ENCODE results near the gene IL11RA.

The IL11RA gene

GRCh38 chr9:34709196-34709978 is 57.4 kb downstream of the IL11RA start:
- TF ChIP-seq FOXP2 (optimal IDR thresholded peaks at IDR 0.05; ENCODE audit: borderline replicate concordance, extremely low read depth, extremely low read length, insufficient read depth): no peak
- no peak for TF ChIP-seq TAF1 (IDR thresholded peaks at IDR 0.05; ENCODE audit: borderline replicate concordance, insufficient read depth, low read length)
- TF ChIP-seq REST (IDR thresholded peaks at IDR 0.05; ENCODE audit: insufficient read depth in 1 of 2, low read depth in 2 of 2, low read length in 2 of 2): no peak
- no peak for TF ChIP-seq SIN3A (IDR thresholded peaks at IDR 0.05; ENCODE audit: borderline replicate concordance, insufficient read depth, low read length)
- no peak for TF ChIP-seq POLR2AphosphoS5 (IDR thresholded peaks at IDR 0.05; ENCODE audit: low read depth, low read length)

GRCh38 chr9:34710023-34710422 is 58.0 kb downstream of the IL11RA start, which contains the start of gene CCL21:
CCL21 (minus strand) TSS chr9:34710136; CDS start chr9:34710066, 70 bp downstream.
- no peak for TF ChIP-seq TAF1 (IDR thresholded peaks at IDR 0.05; ENCODE audit: borderline replicate concordance, insufficient read depth, low read length)
- no peak for TF ChIP-seq REST (IDR thresholded peaks at IDR 0.05; ENCODE audit: insufficient read depth in 1 of 2, low read depth in 2 of 2, low read length in 2 of 2)
- TF ChIP-seq FOXP2 (optimal IDR thresholded peaks at IDR 0.05; ENCODE audit: borderline replicate concordance, extremely low read depth, extremely low read length, insufficient read depth): no peak
- TF ChIP-seq POLR2AphosphoS5 (IDR thresholded peaks at IDR 0.05; ENCODE audit: low read depth, low read length): no peak
- no peak for TF ChIP-seq SIN3A (IDR thresholded peaks at IDR 0.05; ENCODE audit: borderline replicate concordance, insufficient read depth, low read length)
